IMR-90 (cell line): ENCODE measurements around the gene EIF4H. TPM values are rescaled to one million over a fixed set of nuclear protein-coding genes. Genes with fewer than 3 reads are reported as not detected.

Source experiments
- ATAC-seq: fragments of 200-7000 bp; cut with Tn5 transposase; 2 replicates; pipeline ENCODE4 v1.9.1; 2020; ENCODE audit warnings: low read depth, mild to moderate bottlenecking, moderate library complexity
- BruUV-seq: library from RNA; stranded (reverse); fragments of 400-500 nt; replicated peaks from 2 replicates; lab custom pipeline; 2021; lab: Mats Ljungman, UMichigan
- CTCF ChIA-PET: fragments of 300-600 bp; formaldehyde crosslinking; extraction: SDS; loops from one replicate; lab custom pipeline; 2021; ENCODE audit warnings: antibody characterized with exemption; lab: Yijun Ruan, JAX
- POLR2A ChIA-PET: fragments of 300-600 bp; sonication (Branson Sonifier 250); formaldehyde crosslinking; loops from one replicate; lab custom pipeline; 2022; ENCODE audit warnings: antibody characterized with exemption; ENCODE audit not compliant: unreplicated experiment; lab: Charles Lee
- DNase-seq: peaks from one replicate; pipeline ENCODE4 v3.0.0; 2013
- H2AFZ ChIP-seq: replicated peaks from 2 replicates; pipeline ENCODE3; 2013; ENCODE audit warnings: low read length, mild to moderate bottlenecking; ENCODE audit not compliant: poor library complexity
- H2AK5ac ChIP-seq: 2 replicates; pipeline ENCODE4 v1.6.1; 2013; ENCODE audit warnings: low read depth, low read length, inconsistent platforms
- H2AK9ac ChIP-seq: replicated peaks from 2 replicates; pipeline ENCODE3; 2013; ENCODE audit warnings: mild to moderate bottlenecking, low read depth, low read length, moderate library complexity; ENCODE audit not compliant: poor library complexity
- H2BK120ac ChIP-seq: 2 replicates; pipeline ENCODE4 v1.6.1; 2013; ENCODE audit warnings: low read depth, low read length, inconsistent platforms
- H2BK15ac ChIP-seq: 3 replicates; pipeline ENCODE4 v1.6.1; 2013; ENCODE audit warnings: low read depth, low read length, inconsistent platforms
- H2BK20ac ChIP-seq: 2 replicates; pipeline ENCODE4 v1.6.1; 2013; ENCODE audit warnings: low read depth, mild to moderate bottlenecking, inconsistent platforms, low read length, moderate library complexity
- H2BK5ac ChIP-seq: 2 replicates; pipeline ENCODE4 v1.6.1; 2013; ENCODE audit warnings: mild to moderate bottlenecking, low read depth, low read length, inconsistent platforms; ENCODE audit not compliant: poor library complexity, severe bottlenecking
- H3K14ac ChIP-seq: replicated peaks from 2 replicates; pipeline ENCODE4 v1.6.1; 2013; ENCODE audit warnings: low read depth, low read length, inconsistent platforms
- H3K18ac ChIP-seq: 2 replicates; pipeline ENCODE4 v1.6.1; 2013; ENCODE audit warnings: low read depth, low read length, control low read depth
- H3K23ac ChIP-seq: 2 replicates; pipeline ENCODE4 v1.6.1; 2013; ENCODE audit warnings: low read depth, low read length, inconsistent platforms
- H3K27ac ChIP-seq: 2 replicates; pipeline ENCODE4 v1.5.1; 2013; ENCODE audit warnings: mild to moderate bottlenecking, control low read depth, low read length; ENCODE audit not compliant: insufficient read depth
- H3K27me3 ChIP-seq: 2 replicates; pipeline ENCODE4 v1.6.1; 2013; ENCODE audit warnings: low read length; ENCODE audit not compliant: control insufficient read depth, insufficient read depth
- H3K36me3 ChIP-seq: 2 replicates; pipeline ENCODE4 v1.6.1; 2013; ENCODE audit warnings: low read length, mixed read lengths; ENCODE audit not compliant: control insufficient read depth, insufficient read depth
- H3K4ac ChIP-seq: 2 replicates; pipeline ENCODE4 v1.6.1; 2013; ENCODE audit warnings: low read depth, low read length, inconsistent platforms
- H3K4me1 ChIP-seq: 2 replicates; pipeline ENCODE4 v1.6.1; 2013; ENCODE audit warnings: low read length, mixed read lengths; ENCODE audit not compliant: control insufficient read depth, insufficient read depth
- H3K4me2 ChIP-seq: 2 replicates; pipeline ENCODE4 v1.6.1; 2013; ENCODE audit warnings: low read depth, mild to moderate bottlenecking, control low read depth, low read length, moderate library complexity
- H3K4me3 ChIP-seq: 2 replicates; pipeline ENCODE4 v1.5.1; 2013; ENCODE audit warnings: low read depth, mild to moderate bottlenecking, control low read depth, low read length, moderate library complexity; ENCODE audit not compliant: insufficient read depth
- H3K56ac ChIP-seq: 2 replicates; pipeline ENCODE4 v1.6.1; 2013; ENCODE audit warnings: low read length, inconsistent platforms; ENCODE audit not compliant: insufficient read depth; ENCODE audit errors: extremely low read depth
- H3K79me1 ChIP-seq, 2 experiments: 2 replicates each; pipeline ENCODE4 v1.6.1; 2013; ENCODE audit warnings: low read length in 2 of 2, inconsistent platforms in 1 of 2, low read depth in 1 of 2
- H3K9ac ChIP-seq: 2 replicates; pipeline ENCODE4 v1.6.1; 2013; ENCODE audit warnings: low read depth, low read length, control low read depth
- H3K9me1 ChIP-seq: 2 replicates; pipeline ENCODE4 v1.6.1; 2013; ENCODE audit warnings: low read length, inconsistent platforms; ENCODE audit not compliant: insufficient read depth
- H3K9me3 ChIP-seq: 2 replicates; pipeline ENCODE4 v1.6.1; 2013; ENCODE audit warnings: low read length; ENCODE audit not compliant: control insufficient read depth, insufficient read depth
- H4K20me1 ChIP-seq: 2 replicates; pipeline ENCODE4 v1.6.1; 2013; ENCODE audit warnings: low read length, inconsistent platforms; ENCODE audit not compliant: insufficient read depth
- H4K5ac ChIP-seq: 2 replicates; pipeline ENCODE4 v1.6.1; 2013; ENCODE audit warnings: mild to moderate bottlenecking, low read depth, low read length, control low read depth
- H4K8ac ChIP-seq, 2 experiments: 2 replicates each; pipeline ENCODE4 v1.6.1; 2013; ENCODE audit warnings: low read depth in 2 of 2, low read length in 2 of 2, control low read depth in 1 of 2, inconsistent platforms in 1 of 2
- H4K91ac ChIP-seq: 2 replicates; pipeline ENCODE4 v1.6.1; 2013; ENCODE audit warnings: low read depth, low read length, inconsistent platforms; ENCODE audit not compliant: insufficient read depth
- CEBPB ChIP-seq: IDR thresholded peaks from 2 replicates; pipeline ENCODE4 v1.6.1; 2012; ENCODE audit warnings: low read depth, low read length, improper control_type of control experiment
- MAFK ChIP-seq: IDR thresholded peaks from 2 replicates; pipeline ENCODE4 v1.6.1; 2012; ENCODE audit warnings: low read depth, low read length, improper control_type of control experiment
- WGBS, 2 experiments: methylation state at CpG; one replicate each; pipeline versions ENCODE4 v1.1.5 to v1.1.7; 2013; ENCODE audit warnings: missing lambda C conversion rate in 2 of 2; ENCODE audit not compliant: insufficient read length in 1 of 2; ENCODE audit errors: extremely low coverage in 2 of 2; 5-methylcytosine and 5-hydroxymethylcytosine counted together
- dilution Hi-C: fragments of 300-500 bp; cut with HindIII; formaldehyde crosslinking; loops from one replicate; pipeline ENCODE4 v1.14.3; 2018; ENCODE audit warnings: low sequenced_read_pairs; ENCODE audit not compliant: unreplicated experiment
- in situ Hi-C: fragments of 300-500 bp; cut with MboI; formaldehyde crosslinking; loops from 3 replicates; pipeline ENCODE4 v1.14.3; 2019; ENCODE audit warnings: low sequenced_read_pairs, inconsistent platforms, mixed read lengths
- intact Hi-C: fragments of 100-400 bp; cut with micrococcal nuclease; formaldehyde crosslinking; loops from 2 replicates; pipeline ENCODE4 v1.10.0; 2022
- polyA plus RNA-seq, 3 experiments: library from polyadenylated mRNA; depleted of rRNA; stranded (reverse); fragments of >200 nt; gene quantifications; 2 replicates each; pipeline ENCODE4 v1.2.3, GENCODE V29; 2012; ENCODE audit warnings: low replicate concordance in 1 of 3
- total RNA-seq: library from RNA; depleted of rRNA; stranded (reverse); fragments of >200 nt; gene quantifications from 2 replicates; pipeline ENCODE4 v1.2.3, GENCODE V29; 2012

The EIF4H gene
- total and polyA plus RNA-seq, 2 of the 4 experiments (the other 2 are of a cell fraction): 241 to 321 TPM

DNA sequence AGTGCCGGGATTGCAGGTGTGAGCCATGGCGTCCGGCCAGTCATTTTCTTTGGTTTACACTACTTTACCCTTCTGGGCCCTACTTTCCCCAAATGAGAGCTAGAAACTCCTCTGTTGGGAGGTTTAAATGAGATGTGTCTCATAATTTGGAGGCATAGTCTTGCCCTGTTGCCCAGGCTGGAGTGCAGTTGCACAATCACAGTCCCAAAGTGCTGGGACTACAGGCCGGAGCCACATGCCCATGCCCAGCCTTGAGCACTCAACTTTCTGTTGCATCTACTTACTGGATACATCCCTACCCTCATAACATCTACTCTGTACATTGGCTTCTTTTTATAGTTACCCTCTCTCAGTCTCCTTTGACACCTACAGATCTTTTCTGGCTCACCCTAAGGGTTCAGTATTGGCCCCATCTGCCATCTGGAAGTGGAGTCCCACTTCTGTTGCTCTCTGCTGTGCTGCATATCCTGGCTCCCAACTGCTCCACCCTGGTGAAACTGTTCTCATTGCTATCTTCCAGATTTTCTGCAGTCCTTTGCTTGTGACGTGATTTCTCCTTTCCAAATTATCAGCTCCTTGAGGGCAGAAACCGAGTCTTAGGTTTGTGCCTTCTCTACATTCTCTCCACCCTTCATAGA lies 8.4 kb downstream of the EIF4H start:
- ATAC-seq (no peak), DNase-seq (no peak)
- Histone ChIP-seq H3K4me1 (peaks cover 28% of the 10 kb centered on the region), H2AFZ (no peak overlapping the region), H3K4me2 (no peak overlapping the region), H4K5ac (no peak overlapping the region), H2BK120ac (no peak overlapping the region), H3K9me3 (no peaks in the 10 kb centered on the region), H2AK9ac (no peak overlapping the region), H3K18ac (no peak overlapping the region), H2BK20ac (no peak overlapping the region), H3K9ac (no peak overlapping the region), H3K79me1 (peaks cover 0 to 51% of the 10 kb centered on the region in 2 experiments; a peak in 3 of 4 replicates), H2BK15ac (no peak overlapping the region), H4K8ac (no peak overlapping the region), H3K27me3 (no peaks in the 10 kb centered on the region), H3K56ac (no peak overlapping the region), H4K91ac (no peak overlapping the region), H3K14ac (no peak overlapping the region), H3K9me1 (peaks cover 34% of the 10 kb centered on the region), H3K36me3 (peaks cover 17% of the 10 kb centered on the region), H2AK5ac (no peak overlapping the region), H3K4me3 (no peak overlapping the region), H3K23ac (peak overlapping the region; percentile 55; the same call in 1 of the 2 replicates), H3K27ac (no peak overlapping the region; the same call in 1 of the 2 replicates), H4K20me1 (peaks cover 100% of the 10 kb centered on the region), H2BK5ac (no peak overlapping the region), H3K4ac (no peak overlapping the region)
- intact Hi-C loops: loop anchor here (5.0 kb wide), 1 partner anchor 115 kb away; no protein-coding TSS in a partner anchor
- TF ChIP-seq MAFK (no peak), CEBPB (peak; percentile 74)
- BruUV-seq: no TSS peak
- ChIA-PET CTCF (no interaction called here), POLR2A (interaction anchor here (0.7 kb wide), 1 partner anchor 99 kb away, joined by 3 read pairs; the partner anchor contains the start of gene LIMK1)
- in situ Hi-C loops: no loop called here
- dilution Hi-C loops: no loop called here
- WGBS, 2 experiments: 86% methylated on average over 1 of the region's 6 CpGs; no CpG with 5 or more reads in 1 of the 2 experiments
